GM23338 (cell line): Measurements from ENCODE around the gene OMP.

Experiments
- EZH2 ChIP-seq: fragments of 200-600 bp; sonication (generic); IDR thresholded peaks from one replicate; pipeline ENCODE4 v1.8.0; 2017; ENCODE audit warnings: antibody characterized with exemption, mild to moderate bottlenecking, low read depth; ENCODE audit not compliant: unreplicated experiment
- EZH2phosphoT487 ChIP-seq: fragments of 200-600 bp; sonication (generic); IDR thresholded peaks from one replicate; pipeline ENCODE4 v1.8.1; 2018; ENCODE audit warnings: antibody characterized with exemption; ENCODE audit not compliant: unreplicated experiment
- POLR2AphosphoS5 ChIP-seq: IDR thresholded peaks from 2 replicates; pipeline ENCODE4 v1.6.1; 2016; ENCODE audit warnings: antibody characterized with exemption, low read depth
- TF ChIP-seq, protein P1 (sequence below), 2 experiments: fragments of 200-600 bp in 1 of 2; sonication (generic) in 1 of 2; conservative IDR thresholded peaks; 2 replicates each; pipeline versions ENCODE4 v1.5.1 to v1.6.1; 2016 to 2017; ENCODE audit warnings: antibody characterized with exemption in 2 of 2, low read depth in 2 of 2, mild to moderate bottlenecking in 2 of 2, moderate library complexity in 1 of 2

DNA sequence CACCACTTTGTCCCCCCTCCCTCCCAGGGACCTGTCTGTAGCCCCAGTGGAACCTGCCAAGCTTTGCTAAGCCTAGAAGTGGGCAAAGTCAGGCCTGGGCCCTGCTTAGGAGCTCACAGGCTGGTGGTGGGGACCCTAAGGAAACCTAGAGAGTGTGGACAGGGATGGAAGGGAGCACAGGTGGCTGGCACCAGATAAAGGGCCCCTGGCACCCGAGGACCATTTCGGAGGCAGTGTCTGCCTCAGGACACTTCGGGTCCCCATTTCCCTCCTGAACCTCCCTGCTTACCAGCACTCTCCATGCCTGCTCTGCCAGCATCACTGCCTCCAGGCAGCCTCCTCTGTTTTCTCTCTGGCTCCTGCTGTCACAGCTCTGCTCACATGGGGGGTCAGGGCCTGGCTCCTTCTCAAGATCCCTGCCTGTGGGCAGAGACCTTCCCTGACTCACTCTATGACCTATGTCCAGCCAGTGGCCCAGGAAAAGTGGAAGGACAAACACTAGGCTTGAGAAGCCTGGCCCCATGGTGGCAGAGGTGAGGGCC is 13.6 kb upstream of the OMP start:
- TF ChIP-seq, protein P1, sequence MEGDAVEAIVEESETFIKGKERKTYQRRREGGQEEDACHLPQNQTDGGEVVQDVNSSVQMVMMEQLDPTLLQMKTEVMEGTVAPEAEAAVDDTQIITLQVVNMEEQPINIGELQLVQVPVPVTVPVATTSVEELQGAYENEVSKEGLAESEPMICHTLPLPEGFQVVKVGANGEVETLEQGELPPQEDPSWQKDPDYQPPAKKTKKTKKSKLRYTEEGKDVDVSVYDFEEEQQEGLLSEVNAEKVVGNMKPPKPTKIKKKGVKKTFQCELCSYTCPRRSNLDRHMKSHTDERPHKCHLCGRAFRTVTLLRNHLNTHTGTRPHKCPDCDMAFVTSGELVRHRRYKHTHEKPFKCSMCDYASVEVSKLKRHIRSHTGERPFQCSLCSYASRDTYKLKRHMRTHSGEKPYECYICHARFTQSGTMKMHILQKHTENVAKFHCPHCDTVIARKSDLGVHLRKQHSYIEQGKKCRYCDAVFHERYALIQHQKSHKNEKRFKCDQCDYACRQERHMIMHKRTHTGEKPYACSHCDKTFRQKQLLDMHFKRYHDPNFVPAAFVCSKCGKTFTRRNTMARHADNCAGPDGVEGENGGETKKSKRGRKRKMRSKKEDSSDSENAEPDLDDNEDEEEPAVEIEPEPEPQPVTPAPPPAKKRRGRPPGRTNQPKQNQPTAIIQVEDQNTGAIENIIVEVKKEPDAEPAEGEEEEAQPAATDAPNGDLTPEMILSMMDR (conservative IDR thresholded peaks at IDR 0.05; ENCODE audit: low read depth in 2 of 2) = no peak
- TF ChIP-seq EZH2 (no peak), EZH2phosphoT487 (no peak), POLR2AphosphoS5 (no peak)
